M059J (cell line): ENCODE data around the gene LRRC28. TPM values are rescaled to one million over a fixed set of nuclear protein-coding genes. Genes with fewer than 3 reads are reported as not detected.
A peak's percentile ranks its signal among the peaks of the same experiment; 100 is the strongest.

Experiments
- DNase-seq: peaks from one replicate; pipeline ENCODE4 v3.0.0-alpha.2; 2012; ENCODE audit warnings: low read depth
- total RNA-seq: library from RNA; depleted of rRNA; stranded (reverse); fragments of >200 nt; shearing (Covaris generic); gene quantifications from 2 replicates; pipeline ENCODE4 v1.2.3, GENCODE V29; 2014

LRRC28 gene
- total RNA-seq, 1 experiment from 2014 or later, result 19.9 TPM

GRCh38 chr15:99249270-99249841, 1.9 kb upstream of the LRRC28 start, which contains the start of gene TTC23:
Gene TTC23, minus strand, starts transcription at chr15:99249581. Its CDS starts 20,869 bp downstream, at chr15:99228712.
- peak; percentile 94 for DNase-seq

DNA sequence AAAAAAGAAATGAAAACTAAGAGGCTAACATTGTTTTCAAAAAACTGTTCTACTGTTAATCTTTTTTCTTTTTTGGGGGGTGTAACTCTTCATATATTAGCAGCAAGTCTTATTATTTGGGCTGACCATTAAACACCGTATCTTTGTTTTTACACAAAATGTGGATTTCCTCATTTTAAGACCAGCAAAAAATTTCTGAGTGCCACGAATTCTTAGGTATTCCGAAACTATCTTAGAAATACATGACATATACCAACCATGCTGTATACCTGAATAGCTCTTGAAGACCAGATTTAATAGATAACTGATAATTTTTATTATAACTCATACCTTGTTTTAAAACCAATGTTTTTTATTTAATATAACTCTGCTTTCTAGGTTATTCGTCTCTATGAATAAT, 1.3 kb upstream of the LRRC28 start:
- no peak for DNase-seq

- DNase-seq, result no peak
Measured at GRCh38 chr15:99250494-99250856, 806 bp upstream of the LRRC28 start.

- no peak for DNase-seq
Measured at GRCh38 chr15:99252326-99252725, 1.0 kb downstream of the LRRC28 start.

- peak; percentile 90 for DNase-seq
Measured at GRCh38 chr15:99253381-99254090, 2.3 kb downstream of the LRRC28 start.

DNA sequence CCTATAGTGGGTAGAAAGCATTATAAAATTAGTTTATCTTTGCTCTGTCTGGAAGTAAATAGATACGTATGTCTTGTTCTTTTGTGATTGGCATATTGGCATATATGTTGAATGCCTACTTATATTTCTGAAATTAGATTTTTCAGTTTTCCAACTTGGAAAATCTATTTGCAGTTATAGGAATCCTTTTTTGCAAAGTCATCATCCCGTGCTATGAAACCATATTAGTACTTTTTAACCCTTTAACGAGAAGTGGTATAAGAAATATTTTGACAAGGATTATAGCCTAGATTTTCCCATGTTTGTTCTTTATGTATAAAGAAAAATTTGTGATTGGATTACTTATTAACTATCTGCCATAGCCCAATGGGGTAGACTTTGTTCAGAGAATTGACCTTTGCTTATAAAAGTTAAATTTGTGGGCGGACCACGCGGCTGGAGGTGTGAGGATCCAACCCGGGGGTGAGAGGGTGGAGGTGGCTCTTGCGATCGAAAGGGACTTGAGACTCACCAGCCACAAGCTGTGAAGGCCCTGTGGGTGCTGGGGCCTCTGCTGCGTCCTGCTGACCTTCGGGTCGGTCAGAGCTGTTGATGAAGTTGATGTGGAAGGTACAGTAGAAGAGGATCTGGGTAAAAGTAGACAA, 5.9 kb downstream of the LRRC28 start:
- DNase-seq, result no peak

GRCh38 chr15:99264125-99264524, 12.8 kb downstream of the LRRC28 start:
- DNase-seq, result no peak

GRCh38 chr15:99265541-99266070, 14.3 kb downstream of the LRRC28 start:
- DNase-seq, result no peak

GRCh38 chr15:99267957-99268356, 16.7 kb downstream of the LRRC28 start:
- no peak for DNase-seq

GRCh38 chr15:99268431-99268830, 17.1 kb downstream of the LRRC28 start:
- no peak for DNase-seq

GRCh38 chr15:99273801-99274200, 22.5 kb downstream of the LRRC28 start:
- no peak for DNase-seq

GRCh38 chr15:99275061-99275460, 23.8 kb downstream of the LRRC28 start:
- DNase-seq, result no peak

- no peak for DNase-seq
Measured at GRCh38 chr15:99275525-99276128, 24.3 kb downstream of the LRRC28 start.

- DNase-seq, result peak; percentile 40
Measured at GRCh38 chr15:99279290-99279689, 28.0 kb downstream of the LRRC28 start.

DNA sequence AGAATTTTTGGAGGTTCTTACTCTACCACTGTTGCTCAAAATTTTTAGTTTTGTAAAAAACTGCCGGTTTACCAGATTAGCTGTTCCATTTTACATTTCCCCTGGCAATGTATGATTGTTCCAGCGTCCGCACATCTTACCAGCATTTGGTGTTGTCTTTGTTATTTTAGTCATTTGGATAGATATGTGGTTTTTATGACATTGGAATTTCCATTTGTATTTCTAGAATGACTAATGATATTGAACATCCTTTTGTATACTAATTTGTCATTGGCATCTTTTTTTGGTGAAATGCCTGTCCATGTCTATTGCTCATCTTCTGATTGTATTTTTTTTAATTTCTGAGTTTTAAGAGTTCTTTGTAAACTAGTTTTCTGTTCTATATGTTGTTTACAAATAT, 28.5 kb downstream of the LRRC28 start:
- DNase-seq, result no peak

- peak; percentile 36 for DNase-seq
Measured at GRCh38 chr15:99282121-99282520, 30.8 kb downstream of the LRRC28 start.

GRCh38 chr15:99282586-99282985, 31.3 kb downstream of the LRRC28 start:
- no peak for DNase-seq

GRCh38 chr15:99283717-99284116, 32.4 kb downstream of the LRRC28 start:
- no peak for DNase-seq

DNA sequence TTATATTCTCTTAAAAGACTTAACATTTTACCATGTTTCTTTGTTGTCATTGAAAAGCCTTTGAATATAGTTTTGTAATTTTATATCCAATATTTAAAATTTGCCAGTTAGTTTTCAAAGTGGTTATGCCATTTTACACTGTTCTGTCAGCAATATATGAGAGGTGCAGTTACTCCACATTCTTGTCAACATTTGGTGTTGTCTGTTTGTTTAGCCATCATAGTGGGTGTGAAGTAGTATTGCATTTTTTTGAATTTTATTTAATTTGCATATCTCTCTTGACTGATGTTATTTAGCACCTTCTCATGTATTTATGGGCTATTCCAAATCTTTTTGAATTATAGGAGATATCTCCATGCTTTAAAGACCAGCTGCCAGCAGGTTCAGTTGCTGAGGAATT, 40.4 kb downstream of the LRRC28 start:
- no peak for DNase-seq

- no peak for DNase-seq
Measured at GRCh38 chr15:99295840-99296239, 44.6 kb downstream of the LRRC28 start.

GRCh38 chr15:99296386-99296785, 45.1 kb downstream of the LRRC28 start:
- no peak for DNase-seq

DNA sequence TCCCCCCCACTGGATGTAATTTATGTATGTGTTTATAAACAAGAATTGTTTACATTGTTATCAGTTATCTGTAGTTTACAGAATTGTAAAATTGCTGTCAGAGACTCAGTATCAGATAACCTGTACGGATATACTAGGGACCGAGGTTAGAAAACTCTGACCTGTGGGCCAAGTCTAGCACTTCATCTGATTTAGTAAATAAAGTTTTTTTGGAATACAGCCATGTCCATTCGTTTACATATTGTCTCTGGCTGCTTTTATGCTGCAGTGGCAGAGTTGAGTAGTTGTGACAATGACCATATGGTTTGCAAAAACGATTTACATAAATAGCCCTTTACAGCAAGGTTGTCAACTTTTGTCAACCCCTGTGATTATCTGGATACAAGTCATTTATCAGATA, 52.6 kb downstream of the LRRC28 start:
- no peak for DNase-seq
